Measurements from ENCODE around the gene NBAS. TPM values are rescaled to one million over a fixed set of nuclear protein-coding genes. Genes with fewer than 3 reads are reported as not detected.

NBAS gene
- polyA plus RNA-seq, 1 donor from 2014 or later = 31.9 TPM

DNA sequence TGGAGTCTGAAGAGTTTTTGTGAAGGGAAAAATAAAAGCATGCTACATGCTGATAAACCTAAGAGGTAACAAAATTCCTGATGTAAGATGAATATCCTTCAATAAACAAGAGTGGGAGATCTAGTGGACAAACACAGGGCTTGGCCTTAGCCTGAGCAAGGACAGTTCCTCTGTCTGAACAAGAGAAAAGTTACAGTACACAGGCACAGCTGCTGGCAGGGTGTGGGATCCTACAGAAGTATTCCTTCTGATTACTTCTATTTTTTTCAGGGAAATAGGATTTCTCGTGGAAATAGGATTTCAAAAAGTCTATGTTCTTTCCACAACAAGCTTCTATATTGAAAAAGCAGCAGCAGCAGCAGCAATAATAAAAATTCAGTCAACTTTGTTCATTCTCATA, 54.1 kb downstream of the NBAS start:
- TF ChIP-seq EZH2 (IDR thresholded peaks at IDR 0.05; ENCODE audit: borderline replicate concordance, insufficient read depth, low read length, poor library complexity, severe bottlenecking) = no peak
- TF ChIP-seq, protein P1, sequence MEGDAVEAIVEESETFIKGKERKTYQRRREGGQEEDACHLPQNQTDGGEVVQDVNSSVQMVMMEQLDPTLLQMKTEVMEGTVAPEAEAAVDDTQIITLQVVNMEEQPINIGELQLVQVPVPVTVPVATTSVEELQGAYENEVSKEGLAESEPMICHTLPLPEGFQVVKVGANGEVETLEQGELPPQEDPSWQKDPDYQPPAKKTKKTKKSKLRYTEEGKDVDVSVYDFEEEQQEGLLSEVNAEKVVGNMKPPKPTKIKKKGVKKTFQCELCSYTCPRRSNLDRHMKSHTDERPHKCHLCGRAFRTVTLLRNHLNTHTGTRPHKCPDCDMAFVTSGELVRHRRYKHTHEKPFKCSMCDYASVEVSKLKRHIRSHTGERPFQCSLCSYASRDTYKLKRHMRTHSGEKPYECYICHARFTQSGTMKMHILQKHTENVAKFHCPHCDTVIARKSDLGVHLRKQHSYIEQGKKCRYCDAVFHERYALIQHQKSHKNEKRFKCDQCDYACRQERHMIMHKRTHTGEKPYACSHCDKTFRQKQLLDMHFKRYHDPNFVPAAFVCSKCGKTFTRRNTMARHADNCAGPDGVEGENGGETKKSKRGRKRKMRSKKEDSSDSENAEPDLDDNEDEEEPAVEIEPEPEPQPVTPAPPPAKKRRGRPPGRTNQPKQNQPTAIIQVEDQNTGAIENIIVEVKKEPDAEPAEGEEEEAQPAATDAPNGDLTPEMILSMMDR (IDR thresholded peaks at IDR 0.05; ENCODE audit: poor library complexity, severe bottlenecking) = no peak
- H3K27me3 ChIP-seq (ENCODE audit: insufficient read depth, low read depth, low read length) = no peaks in the 10 kb centered on the region
- H3K36me3 ChIP-seq (ENCODE audit: insufficient read depth, low read length) = no peaks in the 10 kb centered on the region
- no peak overlapping the region for H2AFZ ChIP-seq (ENCODE audit: low read depth, low read length)
- H3K9me2 ChIP-seq (ENCODE audit: insufficient read depth, low read length) = no peaks in the 10 kb centered on the region
- H4K20me1 ChIP-seq (ENCODE audit: insufficient read depth) = no peaks in the 10 kb centered on the region
- H3K27ac ChIP-seq (ENCODE audit: low read length) = no peak overlapping the region
- H3K4me2 ChIP-seq (ENCODE audit: low read length) = no peak overlapping the region
- H3K9ac ChIP-seq (ENCODE audit: low read length) = no peak overlapping the region
- H3K79me2 ChIP-seq (replicated peaks; ENCODE audit: insufficient read depth, low read length) = no peaks in the 10 kb centered on the region
- no peaks in the 10 kb centered on the region for H3K9me3 ChIP-seq (ENCODE audit: low read length)
- H3F3A ChIP-seq (ENCODE audit: insufficient read depth, low read length, poor library complexity, severe bottlenecking) = no peaks in the 10 kb centered on the region
- H3K4me3 ChIP-seq (ENCODE audit: low read length) = no peak overlapping the region

GRCh38 chr2:15506229-15506819, 54.8 kb downstream of the NBAS start:
- Histone ChIP-seq H3F3A (ENCODE audit: insufficient read depth, low read length, poor library complexity, severe bottlenecking) (no peaks in the 10 kb centered on the region), H3K9me3 (ENCODE audit: low read length) (no peaks in the 10 kb centered on the region), H3K9ac (ENCODE audit: low read length) (no peak overlapping the region), H3K4me3 (ENCODE audit: low read length) (no peak overlapping the region), H3K27ac (ENCODE audit: low read length) (no peak overlapping the region), H3K9me2 (ENCODE audit: insufficient read depth, low read length) (no peaks in the 10 kb centered on the region), H4K20me1 (ENCODE audit: insufficient read depth) (no peaks in the 10 kb centered on the region), H3K36me3 (ENCODE audit: insufficient read depth, low read length) (no peaks in the 10 kb centered on the region), H2AFZ (ENCODE audit: low read depth, low read length) (no peak overlapping the region), H3K4me2 (ENCODE audit: low read length) (no peak overlapping the region), H3K79me2 (replicated peaks; ENCODE audit: insufficient read depth, low read length) (no peaks in the 10 kb centered on the region), H3K27me3 (ENCODE audit: insufficient read depth, low read depth, low read length) (no peaks in the 10 kb centered on the region)
- TF ChIP-seq SMC3 (conservative IDR thresholded peaks at IDR 0.05; ENCODE audit: poor library complexity) (no peak), EP300 (conservative IDR thresholded peaks at IDR 0.05; ENCODE audit: poor library complexity, severe bottlenecking) (no peak), RAD21 (conservative IDR thresholded peaks at IDR 0.05) (no peak), TAF1 (IDR thresholded peaks at IDR 0.05; ENCODE audit: low read depth) (no peak), MXI1 (conservative IDR thresholded peaks at IDR 0.05; ENCODE audit: poor library complexity, severe bottlenecking) (no peak), POLR2AphosphoS5 (IDR thresholded peaks at IDR 0.05) (no peak), EZH2 (IDR thresholded peaks at IDR 0.05; ENCODE audit: borderline replicate concordance, insufficient read depth, low read length, poor library complexity, severe bottlenecking) (no peak)
- TF ChIP-seq, protein P2, sequence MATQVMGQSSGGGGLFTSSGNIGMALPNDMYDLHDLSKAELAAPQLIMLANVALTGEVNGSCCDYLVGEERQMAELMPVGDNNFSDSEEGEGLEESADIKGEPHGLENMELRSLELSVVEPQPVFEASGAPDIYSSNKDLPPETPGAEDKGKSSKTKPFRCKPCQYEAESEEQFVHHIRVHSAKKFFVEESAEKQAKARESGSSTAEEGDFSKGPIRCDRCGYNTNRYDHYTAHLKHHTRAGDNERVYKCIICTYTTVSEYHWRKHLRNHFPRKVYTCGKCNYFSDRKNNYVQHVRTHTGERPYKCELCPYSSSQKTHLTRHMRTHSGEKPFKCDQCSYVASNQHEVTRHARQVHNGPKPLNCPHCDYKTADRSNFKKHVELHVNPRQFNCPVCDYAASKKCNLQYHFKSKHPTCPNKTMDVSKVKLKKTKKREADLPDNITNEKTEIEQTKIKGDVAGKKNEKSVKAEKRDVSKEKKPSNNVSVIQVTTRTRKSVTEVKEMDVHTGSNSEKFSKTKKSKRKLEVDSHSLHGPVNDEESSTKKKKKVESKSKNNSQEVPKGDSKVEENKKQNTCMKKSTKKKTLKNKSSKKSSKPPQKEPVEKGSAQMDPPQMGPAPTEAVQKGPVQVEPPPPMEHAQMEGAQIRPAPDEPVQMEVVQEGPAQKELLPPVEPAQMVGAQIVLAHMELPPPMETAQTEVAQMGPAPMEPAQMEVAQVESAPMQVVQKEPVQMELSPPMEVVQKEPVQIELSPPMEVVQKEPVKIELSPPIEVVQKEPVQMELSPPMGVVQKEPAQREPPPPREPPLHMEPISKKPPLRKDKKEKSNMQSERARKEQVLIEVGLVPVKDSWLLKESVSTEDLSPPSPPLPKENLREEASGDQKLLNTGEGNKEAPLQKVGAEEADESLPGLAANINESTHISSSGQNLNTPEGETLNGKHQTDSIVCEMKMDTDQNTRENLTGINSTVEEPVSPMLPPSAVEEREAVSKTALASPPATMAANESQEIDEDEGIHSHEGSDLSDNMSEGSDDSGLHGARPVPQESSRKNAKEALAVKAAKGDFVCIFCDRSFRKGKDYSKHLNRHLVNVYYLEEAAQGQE (IDR thresholded peaks at IDR 0.05; ENCODE audit: borderline replicate concordance) = no peak
- TF ChIP-seq, protein P1 (IDR thresholded peaks at IDR 0.05; ENCODE audit: poor library complexity, severe bottlenecking) = no peak

Measured in neural cell (in vitro differentiated cells).